AG09319 (cell line): ENCODE results near the gene ELP4.

ENCODE experiments used
- DNase-seq: peaks from one replicate; pipeline ENCODE4 v3.0.0-alpha.2; 2010; ENCODE audit warnings: low read depth; ENCODE audit errors: extremely low read depth
- CTCF ChIP-seq: IDR thresholded peaks from 2 replicates; pipeline ENCODE4 v1.5.1; 2011; ENCODE audit warnings: low read depth, mild to moderate bottlenecking, inconsistent platforms, low read length, moderate library complexity

The ELP4 gene

GRCh38 chr11:31800398-31801265, 291.1 kb downstream of the ELP4 start:
- no peak for DNase-seq
- TF ChIP-seq CTCF: no peak

- DNase-seq: no peak
- no peak for TF ChIP-seq CTCF
Measured at GRCh38 chr11:31801298-31801702, 291.7 kb downstream of the ELP4 start.

GRCh38 chr11:31802000-31802551, 292.5 kb downstream of the ELP4 start:
- TF ChIP-seq CTCF: no peak
- no peak for DNase-seq

- TF ChIP-seq CTCF: no peak
- no peak for DNase-seq
Measured at GRCh38 chr11:31802609-31802989, 293.0 kb downstream of the ELP4 start.

- DNase-seq: no peak
- TF ChIP-seq CTCF: no peak
Measured at GRCh38 chr11:31802990-31803812, 293.6 kb downstream of the ELP4 start.

GRCh38 chr11:31803813-31804311, 294.3 kb downstream of the ELP4 start:
- DNase-seq: no peak
- no peak for TF ChIP-seq CTCF
